CD4-positive, alpha-beta T cell treated with Interleukin-10 for 1 hour (primary cell): ENCODE results near the gene SCUBE2.
"Not testable (repeated sequence)": the region's sequence is repeated elsewhere in the genome, so short reads cannot be mapped to it uniquely, and the experiment has no call there.

Experiments used
- DNase-seq: peaks from one replicate; pipeline ENCODE4 v3.0.0-alpha.2; 2020

SCUBE2 gene

DNA sequence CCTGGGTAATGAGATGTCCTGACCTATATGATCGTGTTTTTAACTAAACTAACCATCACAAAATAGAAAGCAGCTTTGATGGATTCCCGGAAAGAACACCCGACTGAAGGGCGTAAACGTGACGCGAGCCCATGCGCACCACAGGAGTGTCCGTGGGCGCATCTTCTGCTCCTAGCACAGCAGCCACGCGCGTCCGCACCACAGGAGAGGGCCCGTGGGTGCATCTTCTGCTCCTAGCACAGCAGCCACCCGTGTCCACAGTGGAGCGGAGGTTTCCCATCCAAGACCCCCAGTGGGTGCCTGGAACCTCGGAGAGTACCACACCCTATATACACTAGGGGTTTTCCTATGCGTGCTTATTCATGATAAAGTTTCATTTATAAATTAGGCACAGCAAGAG, 51.5 kb downstream of the SCUBE2 start:
- DNase-seq: no peak

DNA sequence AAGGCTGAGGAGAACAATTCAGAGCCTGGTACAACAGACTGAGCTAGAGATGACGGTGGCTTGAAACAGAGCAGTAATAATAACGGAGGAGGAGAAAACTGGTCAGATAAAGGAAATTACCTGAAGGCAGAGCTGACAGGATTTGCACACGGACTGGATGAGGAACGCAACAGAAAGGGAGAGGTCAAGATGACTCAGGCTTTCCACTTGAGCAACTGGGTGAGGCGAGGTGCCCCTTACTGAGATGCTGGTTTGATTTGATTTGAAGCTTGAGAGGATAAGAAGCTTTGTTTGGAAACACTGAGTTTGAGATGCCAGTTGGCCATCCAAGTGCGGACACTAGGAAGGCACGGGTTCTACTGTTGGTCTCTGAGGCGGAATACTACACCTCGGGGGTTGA, 52.2 kb downstream of the SCUBE2 start:
- DNase-seq: no peak

DNA sequence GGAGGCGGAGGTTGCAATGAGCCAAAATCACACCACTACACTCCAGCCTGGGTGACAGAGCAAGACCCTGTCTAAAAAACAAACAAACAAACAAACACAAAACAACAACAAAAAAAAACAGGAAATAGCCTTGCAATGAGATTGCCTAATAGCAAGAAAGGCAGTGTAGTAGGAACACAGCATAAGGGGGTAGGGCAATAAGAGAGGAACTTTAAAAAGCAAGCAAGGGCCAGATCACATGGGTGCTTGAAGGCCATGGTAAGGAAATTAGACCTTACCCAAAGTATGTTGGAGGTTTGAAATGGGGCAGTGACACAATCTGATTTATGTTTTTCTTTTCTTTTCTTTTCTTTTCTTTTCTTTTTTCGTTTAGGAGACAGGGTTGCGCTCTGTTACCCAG, 52.9 kb downstream of the SCUBE2 start:
- DNase-seq: no peak

DNA sequence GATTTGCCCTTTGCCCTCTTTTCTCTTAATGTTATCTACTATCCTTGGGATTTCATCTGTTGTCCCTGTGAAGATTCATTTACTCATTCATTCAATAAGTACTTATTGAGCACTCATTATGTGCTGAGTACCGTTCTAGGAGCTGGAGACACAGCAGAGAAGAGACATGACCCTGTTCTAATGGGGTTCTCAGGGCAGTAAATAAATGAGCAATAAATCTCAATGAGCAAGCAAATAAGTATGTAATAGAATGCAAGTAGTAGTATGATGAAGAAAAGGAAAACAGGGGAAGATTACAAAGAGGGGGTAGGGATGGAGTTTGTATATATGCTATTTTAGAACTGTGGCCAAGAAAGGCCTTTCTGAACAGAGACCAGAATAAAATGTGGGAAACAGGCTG, 53.4 kb downstream of the SCUBE2 start:
- no peak for DNase-seq

DNA sequence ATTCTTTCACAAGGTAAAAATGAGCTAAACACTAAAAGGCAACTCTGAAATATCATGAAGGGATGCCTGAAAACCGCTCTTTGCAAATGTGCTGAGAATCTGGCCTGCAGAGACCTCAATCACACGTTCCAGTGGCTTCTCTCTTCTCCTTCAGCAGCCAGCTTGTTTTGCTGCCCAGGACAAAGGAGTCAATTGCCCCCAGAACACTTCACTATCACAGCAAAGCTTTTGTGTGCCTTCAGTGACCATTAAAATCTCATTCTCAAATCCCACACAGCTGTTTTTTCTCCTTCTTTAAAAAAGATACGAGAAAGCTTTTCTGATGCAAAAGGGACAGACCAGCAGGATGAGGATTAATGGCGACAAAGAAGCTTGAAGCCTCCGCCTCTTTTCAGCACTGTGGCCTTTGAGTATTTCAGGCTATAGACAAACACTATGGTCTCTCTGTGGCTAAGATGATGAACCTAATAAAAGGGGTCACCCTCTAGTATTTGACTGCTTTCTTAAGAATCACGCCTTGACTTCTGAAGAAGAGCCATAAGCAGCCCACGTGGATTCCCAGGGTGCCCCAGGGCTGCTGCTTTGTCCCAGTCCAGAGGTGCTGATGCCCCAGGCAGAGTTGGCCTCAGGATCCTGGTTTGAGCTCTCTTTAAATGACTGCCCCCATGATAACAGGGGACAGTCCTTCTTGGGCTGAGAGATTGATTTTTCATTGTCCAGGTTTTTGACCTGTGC, 54.2 kb downstream of the SCUBE2 start:
- no peak for DNase-seq

DNA sequence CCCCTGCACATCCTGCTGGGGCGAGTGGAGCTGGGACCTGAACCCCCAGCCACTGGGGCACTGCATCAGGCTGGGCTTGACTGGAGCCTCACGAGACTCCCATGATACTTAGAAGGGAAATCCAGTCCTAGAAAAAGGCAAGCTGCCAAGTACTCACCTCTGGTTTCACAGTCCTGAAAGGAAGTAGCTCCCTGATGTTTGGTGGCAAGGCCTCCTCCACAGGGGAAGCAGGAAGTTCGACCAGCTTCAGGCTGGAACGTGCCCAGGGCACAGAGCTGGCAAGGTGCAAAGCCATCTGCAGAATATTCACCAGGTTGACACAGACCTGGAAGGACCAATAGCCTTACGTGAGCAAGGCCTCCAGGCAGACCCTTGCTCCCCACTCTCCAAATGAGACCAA, 60.8 kb downstream of the SCUBE2 start:
- no peak for DNase-seq

DNA sequence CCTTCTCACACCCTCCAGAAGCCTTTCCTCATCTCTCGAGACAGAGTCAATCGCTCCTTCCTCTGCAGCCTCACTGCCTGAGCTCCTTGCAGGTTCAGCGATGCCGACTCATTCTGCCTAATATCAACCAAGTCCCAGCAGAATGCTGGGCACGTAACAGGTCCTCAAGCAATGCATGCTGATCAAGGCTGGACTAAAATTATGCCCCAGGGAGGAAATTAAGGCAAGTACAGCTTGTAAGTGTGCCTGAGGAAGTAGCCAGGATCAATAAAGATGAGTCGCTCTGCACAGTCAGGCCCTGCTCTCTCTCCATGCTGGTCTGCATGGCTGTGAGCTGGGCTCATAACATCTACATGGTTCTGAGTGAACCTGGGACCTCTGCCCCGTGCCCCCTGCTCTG, 62.0 kb downstream of the SCUBE2 start:
- DNase-seq: no peak

DNA sequence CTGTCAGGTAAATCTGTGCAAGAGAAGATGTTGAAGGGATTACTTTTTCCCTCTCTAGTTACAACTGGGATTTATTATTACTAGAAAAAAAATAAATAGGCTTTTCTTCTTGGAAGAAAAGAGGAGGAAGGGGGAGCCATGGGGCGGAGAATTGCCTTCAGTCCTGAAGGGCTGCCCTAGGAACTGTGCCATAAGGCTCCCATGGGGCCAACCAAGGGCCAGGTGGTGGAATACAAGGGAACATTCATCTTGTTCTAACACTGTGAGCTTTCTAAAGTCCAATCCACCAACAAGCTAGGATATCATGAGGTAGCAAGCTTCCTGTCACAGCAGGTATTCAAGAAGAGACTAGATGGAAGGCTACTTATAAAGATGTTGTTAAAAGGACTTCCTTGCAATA, 62.8 kb downstream of the SCUBE2 start:
- no peak for DNase-seq

DNA sequence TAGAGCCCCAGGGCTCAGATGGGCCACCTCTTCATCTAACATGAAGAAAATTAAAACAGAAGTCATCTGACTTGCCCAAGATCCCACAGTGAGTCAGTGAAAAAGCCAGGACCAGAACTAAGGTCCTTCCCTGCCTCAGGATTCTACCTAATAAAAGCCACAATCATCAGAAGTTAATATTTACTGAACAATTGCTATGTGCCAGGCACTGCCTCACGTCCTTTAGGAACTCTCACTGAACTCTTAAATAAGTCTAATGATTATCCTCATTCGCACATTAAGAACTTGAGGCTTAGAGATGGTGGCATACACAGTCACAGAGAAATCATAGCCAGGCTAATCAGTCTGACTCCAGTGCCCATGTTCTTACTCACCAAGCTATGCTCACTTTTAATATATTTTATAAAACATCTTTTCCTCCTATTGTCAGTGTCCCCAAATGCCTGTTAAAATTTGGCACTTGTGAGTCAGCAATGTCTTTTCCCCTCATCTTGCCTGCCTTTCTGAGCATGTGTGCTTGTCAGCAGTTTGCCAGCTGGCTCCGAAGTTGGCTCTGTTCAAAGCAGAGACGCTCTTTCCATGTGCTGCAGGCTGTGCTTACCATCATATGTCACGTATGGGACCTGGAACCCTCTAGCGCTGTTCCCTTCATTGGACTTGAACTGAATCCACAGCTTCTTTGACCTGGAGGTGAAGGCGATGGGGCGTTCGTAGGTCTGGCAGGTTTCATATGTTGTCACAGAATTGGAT, 66.1 kb downstream of the SCUBE2 start:
- DNase-seq: no peak

DNA sequence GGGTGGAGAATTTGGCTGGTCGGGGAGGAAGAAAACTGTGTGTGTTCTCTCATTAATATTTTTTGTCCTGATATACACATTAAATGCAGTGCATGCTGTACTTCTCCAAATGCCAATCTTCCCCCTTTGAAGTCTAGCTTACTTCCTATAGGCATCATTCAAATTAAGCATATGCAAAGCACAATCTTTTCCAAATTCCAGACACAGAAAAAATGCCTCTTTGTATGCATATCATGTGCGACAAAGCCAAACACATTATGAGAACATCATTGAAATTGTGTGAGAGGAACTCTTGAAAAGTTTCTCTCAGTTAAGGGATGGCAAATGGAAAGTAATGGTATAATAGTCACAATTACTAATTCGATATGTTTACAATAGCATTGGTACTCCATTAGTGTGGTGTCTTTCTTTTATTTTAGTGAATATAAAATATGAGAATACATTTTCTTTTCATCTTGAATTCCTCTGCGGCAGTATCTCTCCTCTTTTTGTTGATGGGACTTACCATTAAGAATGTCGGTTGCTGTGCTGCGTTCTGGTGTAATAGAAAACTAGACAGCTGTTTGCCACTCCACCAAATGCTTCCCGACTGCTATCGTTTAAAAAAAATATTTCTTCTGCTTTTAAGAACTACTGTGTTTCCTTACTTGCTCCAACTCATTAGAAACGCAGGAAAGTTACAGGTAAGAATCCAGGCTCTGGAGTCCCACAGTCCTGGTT, 68.3 kb downstream of the SCUBE2 start:
- no peak for DNase-seq

DNA sequence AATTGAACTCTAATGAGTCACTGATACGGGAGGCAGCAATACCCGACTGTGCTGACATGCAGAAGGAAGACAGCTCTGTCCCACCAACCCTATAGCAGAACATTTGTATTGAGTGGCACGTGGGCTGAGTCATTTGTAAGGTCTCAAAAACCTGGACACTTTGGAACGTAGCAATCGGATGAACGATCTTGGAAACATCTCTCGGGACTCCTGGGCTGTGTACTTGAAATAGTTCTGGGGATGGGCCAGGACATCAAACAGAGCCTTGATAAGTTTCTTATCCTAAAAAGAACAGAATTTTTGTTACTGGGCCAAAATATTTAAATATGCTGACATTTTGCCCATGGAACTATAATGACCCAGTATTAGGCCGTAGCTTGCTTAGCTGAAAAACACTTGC, 70.5 kb downstream of the SCUBE2 start:
- no peak for DNase-seq

DNA sequence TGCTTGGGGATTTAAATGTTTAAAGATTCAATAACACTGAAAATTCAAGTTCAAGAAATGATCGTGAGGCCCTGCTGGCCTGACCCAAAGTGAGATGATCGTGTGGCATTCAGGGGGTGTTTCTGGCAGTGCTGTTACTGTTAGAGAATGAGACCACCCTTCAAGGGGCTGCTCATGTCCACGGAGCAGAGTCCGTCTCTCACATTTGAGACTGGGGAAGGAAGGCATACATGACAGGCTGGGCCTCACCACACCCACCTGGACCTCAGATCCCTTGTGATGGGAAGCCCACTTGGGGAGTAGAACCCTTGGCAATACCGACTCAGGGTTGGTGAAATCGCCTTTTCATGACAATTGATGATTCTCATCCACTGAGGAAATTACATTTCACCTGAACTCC, 71.5 kb downstream of the SCUBE2 start:
- DNase-seq: no peak

DNA sequence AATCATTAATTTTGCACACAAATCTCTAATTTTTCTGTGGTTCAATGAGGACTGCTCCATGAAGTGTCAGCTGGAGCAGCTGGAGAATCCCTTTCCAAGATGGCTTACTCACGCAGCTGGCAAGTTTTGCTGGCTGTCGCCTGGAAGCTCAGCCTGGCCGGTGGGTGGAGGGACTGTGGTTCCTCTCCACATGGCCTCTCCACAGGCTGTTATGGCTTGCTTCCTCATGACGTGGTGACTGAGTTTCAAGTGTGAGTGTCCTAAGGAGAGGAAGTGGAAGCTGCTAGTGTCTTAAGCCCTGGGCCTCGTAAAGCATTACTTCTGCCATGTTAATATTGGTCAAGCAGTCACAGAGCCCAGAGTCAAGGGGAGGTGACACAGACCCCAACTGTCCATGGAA, 73.6 kb downstream of the SCUBE2 start:
- DNase-seq: peak; percentile 15

DNA sequence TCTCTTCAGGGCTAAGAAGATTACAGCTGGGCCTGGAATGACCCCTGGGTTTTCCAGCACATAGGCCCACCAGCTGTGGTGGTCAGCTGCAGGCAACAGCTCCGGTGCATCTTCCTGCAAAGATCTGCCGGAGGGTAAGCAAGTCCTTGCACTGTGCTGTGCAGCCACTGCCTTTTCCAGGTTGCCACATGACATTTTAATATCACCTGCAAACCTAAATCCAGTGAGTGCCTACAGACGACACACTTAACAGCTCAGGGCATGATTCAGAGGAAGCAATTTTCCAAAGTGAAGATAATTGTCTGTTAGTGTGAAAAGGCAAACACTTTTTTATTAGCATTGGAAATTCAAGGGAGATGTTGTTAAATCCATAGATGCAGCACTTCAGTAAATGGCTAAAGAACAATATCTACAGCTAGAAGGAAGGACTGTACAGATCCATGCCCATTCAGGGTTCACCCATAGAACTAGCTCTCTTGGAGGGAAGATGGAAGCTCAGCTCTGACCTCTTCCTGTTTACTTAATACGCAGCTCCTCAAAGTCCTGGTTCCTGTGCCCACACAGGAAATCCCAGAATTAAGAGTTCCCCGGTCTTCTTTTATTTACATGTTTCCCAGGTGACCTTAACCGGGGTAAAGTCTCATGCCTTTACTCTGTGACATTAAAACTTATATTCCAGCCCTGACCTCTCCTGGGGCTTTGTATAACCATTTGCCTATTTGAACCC, 74.3 kb downstream of the SCUBE2 start:
- no peak for DNase-seq

DNA sequence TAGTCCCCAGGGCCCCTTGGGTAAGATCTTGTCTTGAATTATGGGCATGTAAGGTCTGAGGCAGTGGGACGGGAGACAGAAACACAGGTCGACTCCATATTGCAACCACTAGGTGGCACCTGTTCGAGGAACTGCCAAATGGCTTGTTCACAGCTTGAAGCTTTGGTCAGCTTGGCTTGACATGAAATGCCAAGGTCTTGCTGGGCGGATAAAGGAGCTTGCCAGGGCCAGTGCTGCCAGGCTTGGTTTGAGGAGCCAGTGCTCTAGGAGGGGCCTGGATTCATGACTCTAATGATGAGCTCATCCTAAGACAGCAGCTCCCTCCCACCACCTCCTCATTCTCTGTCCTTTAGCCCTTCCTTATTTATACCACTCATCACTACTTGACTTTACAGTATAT, 75.7 kb downstream of the SCUBE2 start:
- DNase-seq: peak; percentile 71

DNA sequence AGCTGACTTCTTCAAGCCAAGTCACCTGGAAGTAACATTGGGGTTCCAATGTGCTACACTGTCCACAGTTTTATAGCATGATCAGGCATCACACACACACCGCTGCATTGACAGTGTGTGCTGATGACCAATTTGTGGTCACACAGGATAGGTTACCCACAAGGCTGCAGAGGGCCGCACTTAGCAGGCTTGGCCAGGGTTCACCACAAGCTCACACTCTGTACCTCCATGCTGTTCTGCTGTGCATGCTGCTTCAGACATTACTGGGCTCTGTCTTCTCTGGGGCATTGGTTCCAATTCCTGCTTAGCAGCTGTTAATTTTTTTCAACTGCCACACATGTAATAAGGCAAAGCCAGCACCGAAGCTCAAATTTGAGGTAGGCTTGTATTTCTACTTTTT, 76.6 kb downstream of the SCUBE2 start:
- no peak for DNase-seq

DNA sequence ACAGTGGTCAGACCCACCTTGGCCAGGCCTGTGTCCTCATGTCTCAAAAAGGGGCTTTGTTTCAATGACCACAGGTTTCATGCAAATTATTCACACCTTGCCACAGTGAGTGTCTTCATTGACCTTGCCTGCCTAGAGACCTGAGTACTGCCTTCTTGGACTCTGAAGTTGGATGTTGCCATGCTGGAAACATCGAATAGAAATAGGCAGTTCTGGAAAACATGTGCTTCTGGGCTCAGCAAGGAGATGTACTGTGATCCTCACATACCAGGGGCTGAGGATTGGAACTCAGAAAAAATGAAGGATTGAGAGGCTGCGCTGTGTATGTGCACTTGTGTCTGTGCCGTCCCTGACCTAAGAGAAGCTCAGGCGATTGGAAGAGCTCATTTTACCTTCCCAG, 78.0 kb downstream of the SCUBE2 start:
- DNase-seq: no peak

DNA sequence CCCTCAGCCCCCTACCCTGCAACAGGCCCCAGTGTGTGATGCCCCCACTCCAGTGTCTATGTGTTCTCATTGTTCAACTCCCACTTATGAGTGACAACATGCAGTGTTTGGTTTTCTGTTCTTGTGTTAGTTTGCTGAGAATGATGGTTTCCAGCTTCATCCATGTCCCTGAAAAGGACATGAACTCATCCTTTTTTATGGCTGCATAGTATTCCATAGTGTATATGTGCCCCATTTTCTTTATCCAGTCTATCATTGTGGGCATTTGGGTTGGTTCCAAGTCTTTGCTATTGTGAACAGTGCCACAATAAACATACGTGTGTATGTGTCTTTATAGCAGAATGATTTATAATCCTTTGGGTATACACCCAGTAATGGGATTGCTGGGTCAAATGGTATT, 81.9 kb downstream of the SCUBE2 start:
- DNase-seq: not testable (repeated sequence)

DNA sequence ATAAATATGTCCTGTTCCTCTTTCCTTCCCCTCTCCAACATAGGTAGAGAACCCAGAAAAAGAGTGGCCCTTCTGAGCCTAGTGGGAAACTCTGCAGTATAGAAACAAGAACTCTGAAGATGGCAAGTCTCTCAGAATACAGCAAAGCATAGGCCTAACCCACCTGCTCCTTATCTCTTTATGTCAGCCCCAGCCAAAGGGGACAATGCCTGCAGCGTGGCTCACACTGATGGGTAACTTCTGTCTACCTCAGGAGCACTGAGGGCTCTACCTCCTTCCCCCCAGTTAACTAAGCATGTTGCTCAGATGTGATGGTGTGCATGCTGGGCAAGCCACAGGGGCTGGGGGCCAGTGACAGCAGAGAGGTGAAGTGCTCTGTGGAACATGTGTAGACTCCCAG, 82.7 kb downstream of the SCUBE2 start:
- DNase-seq: no peak

DNA sequence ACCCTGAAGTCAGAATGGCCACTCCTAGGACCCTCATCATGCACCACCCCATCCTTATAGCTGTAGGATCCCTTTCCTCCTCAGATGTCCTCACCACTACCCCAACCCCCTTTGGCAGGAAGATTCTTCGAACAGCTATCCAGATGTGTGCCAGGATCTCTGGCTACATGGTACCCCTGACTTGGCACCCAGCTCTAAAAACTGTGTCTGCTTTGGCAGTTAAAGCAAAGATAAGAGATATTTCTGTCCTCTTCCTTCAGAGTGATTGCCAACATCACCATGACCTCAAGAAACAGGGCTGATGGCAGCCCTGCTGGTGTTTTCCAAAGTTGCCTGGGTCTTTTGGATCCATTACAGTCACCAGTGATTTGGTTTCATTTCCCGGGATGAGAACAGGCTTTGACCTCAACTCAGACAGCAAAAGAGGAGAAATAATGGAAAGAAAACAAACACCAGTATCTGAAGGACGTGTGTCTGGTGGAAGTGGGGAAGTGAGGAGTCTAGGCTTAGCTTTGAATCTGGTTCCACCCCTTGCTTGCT, 83.3 kb downstream of the SCUBE2 start:
- no peak for DNase-seq

DNA sequence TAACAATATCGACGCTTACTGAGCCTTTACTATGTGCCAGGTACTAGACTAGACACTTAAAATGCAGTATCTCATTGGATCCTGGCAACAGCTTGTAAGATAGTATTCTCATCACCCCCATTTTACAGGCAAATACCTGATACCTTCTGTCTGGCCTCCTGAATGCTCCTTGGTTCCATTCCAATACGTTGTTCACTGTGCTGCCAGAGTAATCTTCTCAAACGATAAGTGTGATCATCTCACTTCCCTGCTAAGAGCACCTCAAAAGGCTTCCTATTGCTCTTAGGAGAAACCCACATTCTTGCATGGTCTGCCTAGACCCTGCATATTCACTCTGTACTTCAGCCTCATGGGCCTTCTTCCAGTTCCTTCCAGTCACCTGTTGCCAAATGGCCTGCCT, 86.3 kb downstream of the SCUBE2 start:
- DNase-seq: no peak

DNA sequence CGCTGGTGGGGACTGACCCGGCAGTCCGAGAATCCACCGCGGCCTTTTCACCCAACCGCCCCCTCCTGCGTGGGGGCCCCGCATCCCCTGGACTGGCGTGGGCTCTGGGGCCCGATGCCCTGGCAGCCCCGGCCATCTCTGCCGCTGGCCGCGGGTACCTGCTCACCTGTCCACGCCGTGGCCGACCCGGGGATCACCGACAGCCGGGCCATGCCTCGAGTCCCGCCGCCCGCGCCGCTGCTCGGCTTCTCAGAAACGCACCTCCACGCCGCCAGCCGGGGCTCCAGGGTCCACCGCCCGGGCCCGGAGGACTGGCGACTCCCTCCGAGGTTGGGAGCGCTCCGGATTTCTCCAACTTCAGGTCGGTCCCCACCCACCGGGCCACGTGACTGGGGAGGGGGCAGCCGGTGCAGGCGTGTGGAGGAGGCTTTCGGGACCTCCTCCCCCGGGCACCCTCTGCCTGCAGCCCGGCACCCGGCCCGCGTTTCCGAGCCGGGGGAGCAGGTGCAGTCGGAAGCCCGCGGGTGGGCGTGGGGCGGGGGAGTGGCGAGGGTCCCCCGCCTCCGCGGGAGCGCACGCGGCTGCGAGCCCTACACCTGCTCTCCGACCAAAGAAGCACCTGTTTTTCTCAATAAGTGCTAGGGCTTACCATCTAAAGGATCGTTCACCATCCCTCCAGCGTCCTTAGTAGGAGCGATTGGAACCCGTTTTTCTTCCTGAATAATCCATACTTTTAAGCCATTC, 87.0 kb downstream of the SCUBE2 start:
- DNase-seq: no peak
